Measurements from ENCODE around the gene FAM3C.

The FAM3C gene

GRCh38 chr7:121410829-121411596 lies 14.9 kb upstream of the FAM3C start:
- no peak for DNase-seq (ENCODE audit: low read depth)

GRCh38 chr7:121406944-121407343 lies 10.8 kb upstream of the FAM3C start:
- no peak for DNase-seq (ENCODE audit: low read depth)

- no peak for DNase-seq (ENCODE audit: low read depth)
Measured at GRCh38 chr7:121406461-121406860, 10.4 kb upstream of the FAM3C start.

- DNase-seq (ENCODE audit: low read depth): no peak
Measured at GRCh38 chr7:121404348-121404747, 8.2 kb upstream of the FAM3C start.

GRCh38 chr7:121402701-121403100 lies 6.6 kb upstream of the FAM3C start:
- no peak for DNase-seq (ENCODE audit: low read depth)

GRCh38 chr7:121401896-121402295 lies 5.8 kb upstream of the FAM3C start:
- DNase-seq (ENCODE audit: low read depth): no peak

GRCh38 chr7:121398246-121398645 lies 2.1 kb upstream of the FAM3C start:
- no peak for DNase-seq (ENCODE audit: low read depth)

- no peak for DNase-seq (ENCODE audit: low read depth)
Measured at GRCh38 chr7:121397822-121398221, 1.7 kb upstream of the FAM3C start.

- DNase-seq (ENCODE audit: low read depth): no peak
Measured at GRCh38 chr7:121397361-121397760, 1.3 kb upstream of the FAM3C start.

GRCh38 chr7:121395494-121395960 lies 581 bp downstream of the FAM3C start:
- DNase-seq (ENCODE audit: low read depth): no peak

- DNase-seq (ENCODE audit: low read depth): no peak
Measured at GRCh38 chr7:121394709-121395140, 1.4 kb downstream of the FAM3C start.

- DNase-seq (ENCODE audit: low read depth): no peak
Measured at GRCh38 chr7:121393005-121393366, 3.1 kb downstream of the FAM3C start.

- no peak for DNase-seq (ENCODE audit: low read depth)
Measured at GRCh38 chr7:121392277-121393004, 3.7 kb downstream of the FAM3C start.

GRCh38 chr7:121391686-121392085 lies 4.4 kb downstream of the FAM3C start:
- no peak for DNase-seq (ENCODE audit: low read depth)

GRCh38 chr7:121390617-121391016 lies 5.5 kb downstream of the FAM3C start:
- DNase-seq (ENCODE audit: low read depth): no peak

GRCh38 chr7:121390109-121390508 lies 6.0 kb downstream of the FAM3C start:
- DNase-seq (ENCODE audit: low read depth): no peak

GRCh38 chr7:121388950-121389349 lies 7.2 kb downstream of the FAM3C start:
- no peak for DNase-seq (ENCODE audit: low read depth)

- no peak for DNase-seq (ENCODE audit: low read depth)
Measured at GRCh38 chr7:121385800-121386179, 10.3 kb downstream of the FAM3C start.

GRCh38 chr7:121385056-121385799 lies 10.9 kb downstream of the FAM3C start:
- DNase-seq (ENCODE audit: low read depth): no peak

- DNase-seq (ENCODE audit: low read depth): no peak
Measured at GRCh38 chr7:121384265-121384664, 11.8 kb downstream of the FAM3C start.

GRCh38 chr7:121383235-121383910 lies 12.7 kb downstream of the FAM3C start:
- no peak for DNase-seq (ENCODE audit: low read depth)

GRCh38 chr7:121382473-121382872 lies 13.6 kb downstream of the FAM3C start:
- no peak for DNase-seq (ENCODE audit: low read depth)
